ENCODE data around the gene CIAO3.

DNA sequence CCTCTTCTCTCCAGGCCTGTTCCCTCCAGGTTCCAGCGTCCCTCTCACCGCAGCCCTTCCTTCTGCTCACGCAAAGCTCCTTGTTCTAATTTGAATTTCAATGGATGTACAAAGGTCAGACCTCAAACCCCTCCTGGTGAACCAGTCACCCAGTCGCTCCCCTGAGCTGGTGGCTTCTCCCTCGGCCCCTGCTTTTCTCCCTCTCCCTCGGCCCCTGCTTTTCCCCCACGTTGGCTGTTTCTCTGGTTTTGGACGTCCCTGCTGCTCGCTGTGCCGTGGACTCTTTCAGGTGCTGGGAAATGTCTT is 11.2 kb upstream of the CIAO3 start:
- TF ChIP-seq CTCF (IDR thresholded peaks at IDR 0.05) = no peak
- TF ChIP-seq POLR2A (IDR thresholded peaks at IDR 0.05) = no peak
